RWPE2 (cell line): ENCODE results near the gene LRRC23.
A peak's percentile ranks its signal among the peaks of the same experiment; 100 is the strongest.

ENCODE experiments used
- ATAC-seq: fragments of 200-7000 bp; cut with Tn5 transposase; 3 replicates; pipeline ENCODE4 v1.9.1; 2021; ENCODE audit warnings: low read depth
- DNase-seq: peaks from one replicate; pipeline ENCODE4 v3.0.0-alpha.2; 2020; ENCODE audit warnings: low spot score
- H3K27ac ChIP-seq: fragments of 450-650 bp; 2 replicates; pipeline ENCODE4 v1.5.1; 2017; ENCODE audit warnings: mild to moderate bottlenecking; ENCODE audit not compliant: poor library complexity, severe bottlenecking
- H3K27me3 ChIP-seq: fragments of 250-450 bp; sonication (Bioruptor Pico); 2 replicates; pipeline ENCODE4 v1.5.1; 2021; ENCODE audit warnings: mild to moderate bottlenecking, moderate library complexity; ENCODE audit not compliant: insufficient read depth, poor library complexity, severe bottlenecking
- H3K36me3 ChIP-seq: fragments of 250-450 bp; sonication (Bioruptor Pico); 2 replicates; pipeline ENCODE4 v1.5.1; 2020; ENCODE audit warnings: low read depth, mild to moderate bottlenecking, moderate library complexity
- H3K4me1 ChIP-seq: fragments of 250-450 bp; sonication (Bioruptor Pico); 2 replicates; pipeline ENCODE4 v1.5.1; 2021; ENCODE audit warnings: mild to moderate bottlenecking, moderate library complexity; ENCODE audit not compliant: insufficient read depth, poor library complexity, severe bottlenecking
- H3K4me3 ChIP-seq: fragments of 250-450 bp; sonication (Bioruptor Pico); 2 replicates; pipeline ENCODE4 v1.5.1; 2021; ENCODE audit warnings: mild to moderate bottlenecking, moderate library complexity; ENCODE audit not compliant: severe bottlenecking
- H3K9me3 ChIP-seq: fragments of 250-450 bp; sonication (Bioruptor Pico); 2 replicates; pipeline ENCODE4 v1.5.1; 2021; ENCODE audit warnings: mild to moderate bottlenecking, moderate library complexity; ENCODE audit not compliant: severe bottlenecking
- CTCF ChIP-seq: fragments of 450-650 bp; IDR thresholded peaks from one replicate; pipeline ENCODE4 v1.5.1; 2017; ENCODE audit warnings: mild to moderate bottlenecking, moderate library complexity; ENCODE audit not compliant: poor library complexity, severe bottlenecking

The LRRC23 gene

GRCh38 chr12:6923003-6923732, 18.5 kb downstream of the LRRC23 start:
- no peak overlapping the region for H3K27ac ChIP-seq
- DNase-seq (no peak), ATAC-seq (no peak)
- H3K9me3 ChIP-seq: no peaks in the 10 kb centered on the region
- no peaks in the 10 kb centered on the region for H3K27me3 ChIP-seq
- H3K36me3 ChIP-seq: peaks cover 28% of the 10 kb centered on the region
- no peak overlapping the region for H3K4me3 ChIP-seq
- H3K4me1 ChIP-seq: peaks cover 34% of the 10 kb centered on the region
- no peak for TF ChIP-seq CTCF

- Histone ChIP-seq H3K9me3 (no peaks in the 10 kb centered on the region), H3K4me1 (peaks cover 34% of the 10 kb centered on the region), H3K27me3 (no peaks in the 10 kb centered on the region), H3K36me3 (peaks cover 24% of the 10 kb centered on the region), H3K27ac (peak overlapping the region; percentile 94), H3K4me3 (no peak overlapping the region)
- ATAC-seq (no peak), DNase-seq (no peak)
- no peak for TF ChIP-seq CTCF
Observed at GRCh38 chr12:6923851-6924250, 19.2 kb downstream of the LRRC23 start.

DNA sequence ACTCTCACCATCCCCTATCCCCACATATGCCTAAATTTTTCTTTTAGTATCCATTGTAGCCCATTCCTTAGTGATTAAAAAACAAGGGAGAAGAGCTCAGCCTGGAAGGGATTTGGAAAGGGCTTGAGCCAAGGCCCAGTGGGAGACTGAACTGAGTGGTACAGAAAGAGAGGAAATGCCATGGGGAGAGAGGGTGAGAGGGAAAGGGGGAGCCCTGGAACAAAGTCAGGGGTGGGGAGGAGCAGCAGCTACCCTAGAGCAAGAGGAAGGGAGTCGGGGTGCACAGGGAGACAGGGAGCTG, 20.6 kb downstream of the LRRC23 start:
- TF ChIP-seq CTCF: no peak
- Histone ChIP-seq H3K36me3 (peaks cover 21% of the 10 kb centered on the region), H3K4me1 (peaks cover 32% of the 10 kb centered on the region), H3K4me3 (peak overlapping the region; percentile 29), H3K27ac (peak overlapping the region; percentile 94), H3K9me3 (no peaks in the 10 kb centered on the region), H3K27me3 (no peaks in the 10 kb centered on the region)
- ATAC-seq (no peak; the same call in 1 of the 3 replicates), DNase-seq (no peak)

- peak; percentile 64 for ATAC-seq
- peaks cover 26% of the 10 kb centered on the region for H3K36me3 ChIP-seq
- H3K27ac ChIP-seq: peak overlapping the region; percentile 94
- H3K4me3 ChIP-seq: peak overlapping the region; percentile 29
- DNase-seq: no peak
- H3K27me3 ChIP-seq: no peaks in the 10 kb centered on the region
- peaks cover 32% of the 10 kb centered on the region for H3K4me1 ChIP-seq
- TF ChIP-seq CTCF: no peak
- H3K9me3 ChIP-seq: no peaks in the 10 kb centered on the region
Observed at GRCh38 chr12:6925540-6926279, 21.1 kb downstream of the LRRC23 start.
